ENCODE measurements around the gene ABCD3. TPM values are rescaled to one million over a fixed set of nuclear protein-coding genes. Genes with fewer than 3 reads are reported as not detected.
A peak's percentile ranks its signal among the peaks of the same experiment; 100 is the strongest.
"Not testable (repeated sequence)": the region's sequence is repeated elsewhere in the genome, so short reads cannot be mapped to it uniquely, and the experiment has no call there.

ABCD3 gene
- total RNA-seq (2014; rRNA removed; shearing (Covaris generic)): 27.6 and 32.2 TPM in 2 replicates
- 20.1 and 27.2 TPM in 2 replicates for polyA plus RNA-seq (2015; cell fraction: cytosol; rRNA removed)
- polyA plus RNA-seq (2015; cell fraction: nucleus; rRNA removed): 32.9 and 40.2 TPM in 2 replicates

DNA sequence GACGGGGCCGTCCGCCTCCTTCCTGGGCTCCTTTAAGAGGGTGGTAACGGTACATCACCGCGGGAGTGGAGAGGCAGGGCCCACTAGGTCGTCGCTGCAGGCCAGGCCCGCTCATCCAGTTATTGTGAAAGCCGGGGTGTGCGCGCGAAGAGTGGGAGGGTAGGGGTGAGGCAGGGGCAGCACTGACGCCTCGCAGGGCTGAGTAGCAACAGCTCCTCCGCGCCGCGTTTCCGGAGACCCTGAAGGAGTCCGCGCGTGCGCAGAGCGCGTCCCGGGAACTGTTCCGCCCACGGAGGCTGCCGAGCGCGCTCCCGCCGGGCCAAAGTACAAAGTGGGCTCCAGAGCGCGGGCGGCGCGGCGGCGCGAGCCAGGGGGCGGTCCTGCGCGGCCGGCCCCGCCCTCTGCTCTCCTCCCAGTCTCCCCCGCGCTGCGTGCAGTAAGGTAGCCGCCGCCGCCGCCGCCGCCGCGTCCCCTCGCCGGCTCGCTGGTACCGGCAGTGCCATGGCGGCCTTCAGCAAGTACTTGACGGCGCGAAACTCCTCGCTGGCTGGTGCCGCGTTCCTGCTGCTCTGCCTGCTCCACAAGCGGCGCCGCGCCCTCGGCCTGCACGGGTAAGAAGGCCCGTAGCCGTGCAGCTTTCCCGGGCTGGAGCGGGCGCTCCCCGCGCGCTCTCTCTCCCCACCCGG, at the start of gene ABCD3:
TSS of gene ABCD3 (plus strand) at position 412 of the 686 bp plus-strand sequence. CDS start at position 502, 90 bp downstream.
- peak; percentile 98 for DNase-seq (ENCODE audit: low read depth)

GRCh38 chr1:94372771-94373170, 45.4 kb upstream of the ABCD3 start:
- not testable (repeated sequence) for DNase-seq (ENCODE audit: low read depth)

GRCh38 chr1:94373311-94373710, 44.9 kb upstream of the ABCD3 start:
- DNase-seq (ENCODE audit: low read depth): not testable (repeated sequence)

DNA sequence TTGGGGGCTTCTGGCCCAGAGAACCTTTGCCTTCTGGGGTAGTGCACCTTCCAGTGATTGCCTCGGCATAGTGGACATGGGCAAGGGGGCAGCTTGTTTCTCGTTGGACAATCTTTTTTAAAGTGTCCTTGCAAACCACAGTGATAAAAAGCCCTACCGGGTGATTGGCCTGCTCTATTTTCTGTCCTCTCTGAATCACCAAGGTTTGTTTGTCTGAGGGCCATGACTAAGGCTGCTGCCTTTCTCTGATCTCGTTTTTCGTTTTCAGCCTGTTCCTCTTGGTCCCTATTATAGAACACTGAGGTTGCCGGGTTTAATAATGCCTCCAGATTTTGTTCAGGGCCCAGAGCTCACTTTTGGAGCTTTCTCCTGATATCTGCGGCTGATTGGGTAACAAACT, 42.5 kb upstream of the ABCD3 start:
- DNase-seq (ENCODE audit: low read depth): peak; percentile 60

DNA sequence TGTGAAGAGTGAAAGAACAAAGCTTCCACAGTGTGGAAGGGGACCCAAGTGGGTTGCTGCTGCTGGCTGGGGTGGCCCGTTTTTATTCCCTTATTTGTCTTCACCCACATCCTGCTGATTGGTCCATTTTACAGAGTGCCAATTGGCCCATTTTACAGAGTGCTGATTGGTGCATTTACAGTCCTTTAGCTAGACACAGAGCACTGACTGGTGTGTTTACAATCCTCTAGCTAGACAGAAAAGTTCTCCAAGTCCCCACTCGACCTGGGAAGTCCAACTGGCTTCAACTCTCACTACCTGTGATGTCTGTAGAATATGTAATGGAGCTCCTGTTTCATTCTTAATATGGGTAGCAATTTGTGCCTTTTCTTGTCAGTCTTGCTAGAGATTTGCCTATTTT, 39.7 kb upstream of the ABCD3 start:
- DNase-seq (ENCODE audit: low read depth): not testable (repeated sequence)

DNA sequence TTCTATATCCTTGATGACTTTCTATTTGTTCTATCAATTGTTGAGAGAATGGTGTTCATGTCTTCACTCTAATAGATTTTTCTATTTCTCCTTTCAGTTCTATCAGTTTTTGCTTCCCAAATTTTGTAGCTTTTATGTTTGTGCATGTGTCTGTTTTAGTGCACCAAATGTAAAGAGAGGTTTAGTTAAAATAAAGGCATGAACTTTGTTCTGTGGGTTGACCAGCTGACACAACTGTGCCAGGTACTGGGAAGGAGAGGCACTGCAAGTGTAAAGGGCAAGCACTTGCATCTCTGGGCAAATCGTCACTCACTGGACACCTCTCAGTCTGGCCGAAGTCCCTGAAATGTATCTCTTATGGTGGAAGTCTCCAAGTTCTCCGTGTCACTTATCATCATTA, 38.6 kb upstream of the ABCD3 start:
- no peak for DNase-seq (ENCODE audit: low read depth)

DNA sequence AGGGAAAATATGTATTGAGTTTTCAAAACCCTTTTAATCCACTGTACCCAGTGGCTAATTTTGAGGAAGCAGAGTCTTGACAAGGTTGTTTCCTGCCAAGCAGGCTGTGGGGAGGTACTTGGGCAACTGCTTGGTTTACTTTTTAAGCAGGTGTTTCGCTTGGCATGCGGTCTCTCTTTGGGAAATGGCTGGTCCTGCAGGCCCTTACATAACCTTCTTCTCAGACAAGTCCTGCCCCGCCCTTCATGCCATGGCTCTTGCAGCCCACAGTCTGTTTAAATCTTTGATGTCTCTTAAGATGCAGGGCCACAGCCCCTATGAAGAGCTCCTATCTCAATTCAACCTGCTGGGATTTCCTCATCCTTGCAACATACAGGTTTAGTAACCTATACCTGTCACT, 36.0 kb upstream of the ABCD3 start:
- no peak for DNase-seq (ENCODE audit: low read depth)

DNA sequence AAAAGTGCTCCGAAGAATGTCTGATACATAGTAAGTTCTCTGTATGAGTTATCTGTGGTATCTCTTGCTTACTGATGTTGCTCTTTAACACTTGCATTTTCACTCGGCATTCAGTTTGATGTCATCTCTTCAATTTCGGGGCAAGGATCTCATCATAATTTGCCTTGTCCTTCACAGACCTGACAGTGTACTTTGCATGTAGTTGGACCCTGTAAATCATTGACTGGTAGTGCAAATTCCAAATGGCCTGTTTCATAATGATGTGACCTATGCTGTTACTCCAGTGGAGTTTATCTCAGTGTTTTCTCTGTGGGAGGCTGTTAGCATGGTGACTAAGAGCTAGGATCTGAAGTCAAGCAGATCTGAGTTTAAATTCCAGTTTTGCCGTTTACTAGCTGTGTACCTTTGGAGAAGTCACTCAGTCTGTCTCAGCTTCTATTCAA, 34.2 kb upstream of the ABCD3 start:
- DNase-seq (ENCODE audit: low read depth): peak; percentile 34

GRCh38 chr1:94384485-94385265, 33.5 kb upstream of the ABCD3 start:
- DNase-seq (ENCODE audit: low read depth): no peak

GRCh38 chr1:94385308-94385929, 32.8 kb upstream of the ABCD3 start:
- no peak for DNase-seq (ENCODE audit: low read depth)

- no peak for DNase-seq (ENCODE audit: low read depth)
Observed at GRCh38 chr1:94389298-94389697, 28.9 kb upstream of the ABCD3 start.

GRCh38 chr1:94394247-94394646, 23.9 kb upstream of the ABCD3 start:
- DNase-seq (ENCODE audit: low read depth): no peak

- DNase-seq (ENCODE audit: low read depth): no peak
Observed at GRCh38 chr1:94395231-94395630, 23.0 kb upstream of the ABCD3 start.

DNA sequence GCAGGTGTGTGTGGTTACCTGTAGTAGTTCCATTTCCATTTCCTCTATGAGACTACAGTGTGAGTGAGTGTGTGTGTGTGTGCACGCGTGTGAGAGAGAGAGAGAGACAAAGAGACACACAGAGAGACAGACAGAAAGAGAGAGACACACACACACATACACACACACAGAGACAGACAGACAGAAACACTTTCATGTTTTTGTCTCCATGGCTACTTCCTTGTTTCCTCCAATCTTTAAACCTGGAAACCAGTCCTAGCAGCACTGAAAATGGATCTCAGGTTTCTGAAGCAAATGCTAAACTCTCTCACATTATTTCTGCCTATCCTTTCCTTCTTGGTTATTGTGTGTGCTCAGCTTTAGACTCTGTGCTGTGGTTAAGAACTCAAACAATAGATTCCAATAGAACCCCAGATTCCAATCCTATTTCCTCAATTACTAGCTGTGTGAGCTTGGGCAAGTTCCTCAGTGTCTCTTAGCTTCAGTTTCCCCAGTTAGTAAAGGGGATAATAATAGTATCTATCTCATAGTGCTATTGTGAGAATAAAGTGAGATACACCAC, 22.4 kb upstream of the ABCD3 start:
- DNase-seq (ENCODE audit: low read depth): no peak

DNA sequence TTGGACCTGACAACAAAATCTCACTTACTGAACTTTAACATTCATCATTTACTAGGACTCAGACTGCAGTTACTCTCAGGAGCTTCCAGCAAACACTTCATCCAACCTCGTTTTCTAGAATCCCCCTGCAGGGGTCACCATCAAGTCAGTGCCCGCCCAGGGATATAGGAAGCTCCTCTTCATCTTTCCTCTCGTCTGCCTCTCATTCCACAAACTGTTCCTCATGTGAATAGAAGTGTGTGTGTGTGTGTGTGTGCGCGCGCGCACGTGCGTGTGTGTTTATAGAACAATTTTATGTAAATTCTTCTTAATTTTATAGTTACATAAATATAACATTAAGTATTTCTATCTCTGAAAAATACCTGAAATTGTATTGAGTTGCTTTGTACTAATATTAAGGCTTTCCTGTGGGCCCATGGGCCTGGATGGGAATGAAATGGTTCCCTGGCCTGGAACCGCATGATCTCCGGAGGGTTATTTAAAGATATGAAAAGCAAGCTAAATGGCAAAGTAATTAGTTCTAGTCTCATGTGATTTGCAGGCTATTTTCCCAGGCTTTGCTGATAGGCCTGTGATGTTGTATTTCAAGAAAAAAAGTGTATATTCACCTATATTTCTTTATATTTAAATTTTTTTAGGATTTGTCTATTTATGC, 21.7 kb upstream of the ABCD3 start:
- DNase-seq (ENCODE audit: low read depth): peak; percentile 11

GRCh38 chr1:94398356-94398755, 19.8 kb upstream of the ABCD3 start:
- DNase-seq (ENCODE audit: low read depth): no peak

DNA sequence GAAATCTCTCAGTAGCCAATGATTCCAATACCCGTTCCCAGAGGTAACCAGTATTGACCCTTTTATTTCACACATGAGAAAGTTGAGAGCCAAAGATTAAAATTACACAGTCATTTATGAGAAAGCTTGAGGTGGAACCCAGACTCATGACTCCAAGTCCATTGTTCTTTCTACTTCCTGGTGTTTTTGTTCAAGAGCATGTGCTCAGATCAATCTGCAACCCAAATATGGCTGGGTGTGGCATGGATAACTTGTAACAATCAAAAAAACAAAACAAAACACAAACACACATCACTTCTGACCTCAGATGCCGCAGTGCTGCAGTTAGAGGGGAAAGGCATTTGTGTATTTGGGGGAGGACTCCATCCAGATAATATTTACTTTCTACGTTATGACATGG, 18.7 kb upstream of the ABCD3 start:
- no peak for DNase-seq (ENCODE audit: low read depth)

DNA sequence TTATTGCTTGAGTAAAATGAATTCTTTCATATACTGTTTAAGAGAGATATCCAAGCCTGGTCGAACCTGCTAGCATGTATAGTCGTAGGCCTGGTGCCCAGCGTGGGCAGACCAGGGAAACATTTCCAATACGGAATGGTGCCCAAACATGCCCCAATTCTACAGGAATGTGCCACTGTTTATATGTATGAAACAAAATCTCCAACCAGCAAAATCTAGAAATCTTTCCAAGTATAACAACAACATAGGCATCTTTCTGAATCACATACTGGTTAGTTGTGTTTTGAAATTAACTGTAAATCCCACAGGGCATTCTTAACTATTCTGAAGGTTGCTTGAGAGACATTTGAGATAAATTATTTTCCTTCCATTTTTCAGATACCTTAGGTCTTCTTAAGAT, 17.0 kb upstream of the ABCD3 start:
- DNase-seq (ENCODE audit: low read depth): no peak

DNA sequence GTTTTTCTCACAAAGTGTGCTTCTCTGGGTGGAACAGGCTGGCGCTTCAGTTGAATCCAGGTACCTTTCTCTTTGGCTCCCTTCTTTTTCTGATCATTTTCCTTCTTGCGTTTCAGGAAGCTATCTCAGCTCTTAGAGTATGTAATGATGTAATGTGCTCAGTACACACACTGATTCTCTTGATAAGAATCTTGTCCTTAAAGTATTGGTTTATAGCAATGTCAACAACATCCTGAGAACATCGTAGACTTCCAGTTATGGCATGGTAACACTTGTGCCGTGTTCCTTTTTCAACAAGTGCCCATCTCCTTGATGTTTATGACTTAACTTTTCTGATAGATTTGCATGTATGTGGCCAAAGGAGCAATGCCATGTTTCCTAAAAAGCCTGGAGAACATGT, 11.7 kb upstream of the ABCD3 start:
- DNase-seq (ENCODE audit: low read depth): no peak

GRCh38 chr1:94408104-94408830, 9.9 kb upstream of the ABCD3 start:
- no peak for DNase-seq (ENCODE audit: low read depth)

- DNase-seq (ENCODE audit: low read depth): no peak
Observed at GRCh38 chr1:94411237-94411636, 7.0 kb upstream of the ABCD3 start.

Measured in HT1080 (cell line).